Measurements from ENCODE around the gene CDT1. TPM values are rescaled to one million over a fixed set of nuclear protein-coding genes. Genes with fewer than 3 reads are reported as not detected.

CDT1 gene
- total and polyA plus RNA-seq, 3 donors from 2014 or later, result 11.9 to 19.1 (median 14.9) TPM

DNA sequence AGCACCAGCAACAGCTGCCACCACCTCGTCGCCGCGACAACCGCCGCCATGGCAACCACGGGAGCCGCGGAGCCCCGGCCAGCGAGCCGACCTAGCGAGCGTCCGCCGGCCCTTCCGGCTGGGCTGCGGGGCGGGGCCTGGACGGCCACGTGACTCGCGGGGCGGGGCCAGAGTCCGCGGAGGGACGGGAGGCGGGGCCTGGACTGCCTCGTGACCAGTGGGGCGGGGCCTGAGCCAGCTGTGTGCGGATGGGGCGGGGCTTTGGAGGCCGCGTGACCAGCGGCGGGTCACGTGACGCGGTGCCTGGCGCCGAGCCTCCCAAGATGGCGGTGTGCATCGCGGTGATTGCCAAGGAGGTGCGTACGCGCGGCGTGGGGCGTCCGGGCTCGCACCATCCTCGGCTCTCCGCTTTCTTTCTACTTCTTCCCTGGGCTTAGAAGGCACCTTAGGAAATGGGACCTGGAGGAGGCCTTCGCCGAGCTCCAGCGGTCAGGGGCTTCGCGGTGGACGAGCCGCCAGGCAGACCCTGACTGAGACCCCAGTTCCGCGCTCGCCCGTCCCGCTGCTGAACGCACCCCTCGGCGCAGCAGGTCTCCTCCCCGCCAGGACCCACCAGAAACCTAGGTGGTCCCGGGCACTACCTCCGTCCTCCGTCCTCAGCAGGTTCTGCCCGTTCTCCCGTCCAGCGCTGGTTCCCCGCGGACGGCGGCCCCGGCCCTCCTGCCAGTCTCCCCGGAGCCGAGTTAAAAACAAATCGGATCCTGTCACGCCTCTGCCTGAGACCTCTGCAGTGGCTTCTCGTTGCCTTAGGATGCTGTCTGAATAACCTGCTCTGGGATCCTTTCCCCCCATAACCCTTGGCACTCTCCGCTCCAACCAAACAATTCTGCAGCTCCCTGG, 53.5 kb downstream of the CDT1 start, which contains the start of the genes GALNS and TRAPPC2L:
Gene GALNS (minus strand): TSS at position 120 of the 900 bp plus-strand sequence. CDS start 70 bp downstream, at position 50.
Gene TRAPPC2L (plus strand): TSS at position 300 of the 900 bp plus-strand sequence. CDS start 24 bp downstream, at position 324.
- H3K27me3 ChIP-seq, result no peaks in the 10 kb centered on the region
- intact Hi-C loops (cut with DNase I; ENCODE audit: low total_unique reads), result no loop called here

GRCh38 chr16:88857728-88858339, 54.2 kb downstream of the CDT1 start:
- no peak for TF ChIP-seq POLR2A (IDR thresholded peaks at IDR 0.05)
- TF ChIP-seq, protein P1, sequence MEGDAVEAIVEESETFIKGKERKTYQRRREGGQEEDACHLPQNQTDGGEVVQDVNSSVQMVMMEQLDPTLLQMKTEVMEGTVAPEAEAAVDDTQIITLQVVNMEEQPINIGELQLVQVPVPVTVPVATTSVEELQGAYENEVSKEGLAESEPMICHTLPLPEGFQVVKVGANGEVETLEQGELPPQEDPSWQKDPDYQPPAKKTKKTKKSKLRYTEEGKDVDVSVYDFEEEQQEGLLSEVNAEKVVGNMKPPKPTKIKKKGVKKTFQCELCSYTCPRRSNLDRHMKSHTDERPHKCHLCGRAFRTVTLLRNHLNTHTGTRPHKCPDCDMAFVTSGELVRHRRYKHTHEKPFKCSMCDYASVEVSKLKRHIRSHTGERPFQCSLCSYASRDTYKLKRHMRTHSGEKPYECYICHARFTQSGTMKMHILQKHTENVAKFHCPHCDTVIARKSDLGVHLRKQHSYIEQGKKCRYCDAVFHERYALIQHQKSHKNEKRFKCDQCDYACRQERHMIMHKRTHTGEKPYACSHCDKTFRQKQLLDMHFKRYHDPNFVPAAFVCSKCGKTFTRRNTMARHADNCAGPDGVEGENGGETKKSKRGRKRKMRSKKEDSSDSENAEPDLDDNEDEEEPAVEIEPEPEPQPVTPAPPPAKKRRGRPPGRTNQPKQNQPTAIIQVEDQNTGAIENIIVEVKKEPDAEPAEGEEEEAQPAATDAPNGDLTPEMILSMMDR (IDR thresholded peaks at IDR 0.05), result peak; percentile 12 to 66 (median 65)
- Histone ChIP-seq H3K36me3 (ENCODE audit: low read depth, missing control alignments) (no peaks in the 10 kb centered on the region), H3K4me1 (peaks cover 37% of the 10 kb centered on the region), H3K4me3 (peak overlapping the region; percentile 84 to 92), H3K27ac (peak overlapping the region; percentile 83 to 88), H3K27me3 (no peaks in the 10 kb centered on the region), H3K9me3 (no peaks in the 10 kb centered on the region)
- peak; percentile 90 for DNase-seq
- intact Hi-C loops (cut with DNase I; ENCODE audit: low total_unique reads), result no loop called here
- WGBS, 2 donors, result 12 to 14% methylated on average over 12 of the region's 12 CpGs

More for the DNA sequence above, 53.5 kb downstream of the CDT1 start, which contains the start of the genes GALNS and TRAPPC2L:
- TF ChIP-seq, protein P1 (IDR thresholded peaks at IDR 0.05), result peak in 1 of 3 experiments; percentile 18
- peak; percentile 31 for TF ChIP-seq POLR2A (IDR thresholded peaks at IDR 0.05)
- Histone ChIP-seq H3K9me3 (no peaks in the 10 kb centered on the region), H3K27ac (peak within 1 kb of the TSS; percentile 83 to 88), H3K36me3 (ENCODE audit: low read depth, missing control alignments) (no peaks in the 10 kb centered on the region), H3K4me3 (peak within 1 kb of the TSS; percentile 84 to 92), H3K4me1 (peaks cover 37% of the 10 kb centered on the region)
- peak; percentile 100 for DNase-seq
- WGBS, 2 donors, result 0 to 1% methylated on average over 14 to 70 of the region's 87 CpGs

Other genes with a start within 250 kb of the CDT1 start
- gene ZC3H18, start 233.4 kb upstream of the CDT1 start, total RNA-seq, result 10 to 100 TPM; 53.8 to 63.7 TPM
- gene ZC3H18, start 233.4 kb upstream of the CDT1 start, polyA plus RNA-seq (ENCODE audit: insufficient read depth, low read depth, low replicate concordance), result 59.6 TPM
- gene IL17C, start 165.2 kb upstream of the CDT1 start, total RNA-seq, result 1 to 10 TPM in 1 of 2 donors, under 1 TPM in 1; 0.99 to 1.5 TPM
- gene IL17C, start 165.2 kb upstream of the CDT1 start, polyA plus RNA-seq (ENCODE audit: insufficient read depth, low read depth, low replicate concordance), result 0.75 TPM
- gene CYBA, start 152.7 kb upstream of the CDT1 start, total RNA-seq, result 10 to 100 TPM; 11.7 to 34.9 TPM
- 40.0 TPM for gene CYBA, start 152.7 kb upstream of the CDT1 start, polyA plus RNA-seq (ENCODE audit: insufficient read depth, low read depth, low replicate concordance)
- 10 to 100 TPM; 46.6 to 56.1 TPM for gene MVD, start 140.7 kb upstream of the CDT1 start, total RNA-seq
- 100 TPM for gene MVD, start 140.7 kb upstream of the CDT1 start, polyA plus RNA-seq (ENCODE audit: insufficient read depth, low read depth, low replicate concordance)
- gene SNAI3, start 117.3 kb upstream of the CDT1 start, total RNA-seq, result 1 to 10 TPM; 2.5 to 3.0 TPM
- gene SNAI3, start 117.3 kb upstream of the CDT1 start, polyA plus RNA-seq (ENCODE audit: insufficient read depth, low read depth, low replicate concordance), result 1.3 TPM
- gene RNF166, start 97.4 kb upstream of the CDT1 start, total RNA-seq, result 10 to 100 TPM; 37.4 to 41.3 TPM
- gene RNF166, start 97.4 kb upstream of the CDT1 start, polyA plus RNA-seq (ENCODE audit: insufficient read depth, low read depth, low replicate concordance), result 18.3 TPM
- gene CTU2, start 97.3 kb upstream of the CDT1 start, total RNA-seq, result 10 to 100 TPM; 24.8 to 25.4 TPM
- 19.8 TPM for gene CTU2, start 97.3 kb upstream of the CDT1 start, polyA plus RNA-seq (ENCODE audit: insufficient read depth, low read depth, low replicate concordance)
- gene PIEZO1, start 18.6 kb upstream of the CDT1 start, total RNA-seq, result 10 to 100 TPM; 40.7 to 44.5 TPM
- gene PIEZO1, start 18.6 kb upstream of the CDT1 start, polyA plus RNA-seq (ENCODE audit: insufficient read depth, low read depth, low replicate concordance), result 24.2 TPM
- gene APRT, start 8.1 kb downstream of the CDT1 start, total RNA-seq, result 10 to 100 TPM; 62.1 to 82.1 TPM
- gene APRT, start 8.1 kb downstream of the CDT1 start, polyA plus RNA-seq (ENCODE audit: insufficient read depth, low read depth, low replicate concordance), result 86.0 TPM
- 10 to 100 TPM; 65.3 to 94.4 TPM for gene GALNS, start 53.2 kb downstream of the CDT1 start, total RNA-seq
- 55.9 TPM for gene GALNS, start 53.2 kb downstream of the CDT1 start, polyA plus RNA-seq (ENCODE audit: insufficient read depth, low read depth, low replicate concordance)
- gene TRAPPC2L, start 53.3 kb downstream of the CDT1 start, total RNA-seq, result 10 to 100 TPM; 58.3 to 59.8 TPM
- 216 TPM for gene TRAPPC2L, start 53.3 kb downstream of the CDT1 start, polyA plus RNA-seq (ENCODE audit: insufficient read depth, low read depth, low replicate concordance)
- gene PABPN1L, start 62.9 kb downstream of the CDT1 start, total RNA-seq, result under 1 TPM in 1 of 2 donors, not detected in 1; 0.93 TPM
- 0.34 TPM for gene PABPN1L, start 62.9 kb downstream of the CDT1 start, polyA plus RNA-seq (ENCODE audit: insufficient read depth, low read depth, low replicate concordance)
- gene CBFA2T3, start 173.4 kb downstream of the CDT1 start, total RNA-seq, result 10 to 100 TPM in 1 of 2 donors, 1 to 10 TPM in 1; 9.2 to 11.9 TPM
- gene CBFA2T3, start 173.4 kb downstream of the CDT1 start, polyA plus RNA-seq (ENCODE audit: insufficient read depth, low read depth, low replicate concordance), result 7.1 TPM

Measured in testis (tissue), 3 donors.